Activated naive CD8-positive, alpha-beta T cell treated with anti-CD3 and anti-CD28 coated beads, Interleukin-2, amount 10 ng/mL, durations not matched to agents 7 days and 5 days (primary cell): Measurements from ENCODE around the gene BCR. TPM values are rescaled to one million over a fixed set of nuclear protein-coding genes. Genes with fewer than 3 reads are reported as not detected.
"Not testable (repeated sequence)": the region's sequence is repeated elsewhere in the genome, so short reads cannot be mapped to it uniquely, and the experiment has no call there.

Experiments used
- ATAC-seq: fragments of 150-1000 bp; cut with Tn5 transposase; one replicate; pipeline ENCODE4 v1.10.0; 2021; ENCODE audit warnings: low read depth, moderate library complexity
- POLR2A ChIA-PET: fragments of 350-600 bp; sonication (Branson Sonifier 250); formaldehyde crosslinking; loops from one replicate; lab custom pipeline; 2021; ENCODE audit warnings: antibody characterized with exemption; lab: Charles Lee
- DNase-seq: peaks from one replicate; pipeline ENCODE4 v3.0.0; 2021
- H3K27ac Mint-ChIP-seq: one replicate; pipeline ENCODE4 v1.8.0; 2022; ENCODE audit warnings: mild to moderate bottlenecking, mixed read lengths
- H3K27me3 Mint-ChIP-seq: one replicate; pipeline ENCODE4 v1.8.0; 2022; ENCODE audit warnings: mild to moderate bottlenecking, moderate library complexity, mixed read lengths
- H3K36me3 Mint-ChIP-seq: one replicate; pipeline ENCODE4 v1.8.0; 2021; ENCODE audit warnings: mild to moderate bottlenecking, mixed read lengths
- H3K4me1 Mint-ChIP-seq: one replicate; pipeline ENCODE4 v1.8.0; 2021; ENCODE audit warnings: mixed read lengths
- H3K4me3 Mint-ChIP-seq: one replicate; pipeline ENCODE4 v1.8.0; 2022; ENCODE audit warnings: mild to moderate bottlenecking, moderate library complexity, mixed read lengths
- H3K9me3 Mint-ChIP-seq: one replicate; pipeline ENCODE4 v1.8.0; 2021; ENCODE audit warnings: mixed read lengths
- total RNA-seq, 2 experiments: library from RNA; stranded (reverse); gene quantifications; one replicate each; pipeline ENCODE4 v1.2.3, GENCODE V29; 2021

Gene BCR
- total RNA-seq, 2 experiments from 2014 or later = 36.2 to 39.2 TPM

GRCh38 chr22:23325183-23325582, 144.9 kb downstream of the BCR start:
- Mint-ChIP-seq H3K4me3 (no peak overlapping the region), H3K4me1 (no peaks in the 10 kb centered on the region), H3K36me3 (no peaks in the 10 kb centered on the region), H3K9me3 (no peaks in the 10 kb centered on the region), H3K27ac (no peak overlapping the region), H3K27me3 (peaks cover 9% of the 10 kb centered on the region)
- no peak for ATAC-seq
- POLR2A ChIA-PET = no interaction called here
- no peak for DNase-seq

GRCh38 chr22:23333822-23334221, 153.5 kb downstream of the BCR start:
- DNase-seq, H3K36me3 Mint-ChIP-seq, H3K4me1 Mint-ChIP-seq, ATAC-seq, H3K27me3 Mint-ChIP-seq, H3K9me3 Mint-ChIP-seq, H3K27ac Mint-ChIP-seq, POLR2A ChIA-PET, H3K4me3 Mint-ChIP-seq: not testable (repeated sequence)

GRCh38 chr22:23337672-23338071, 157.4 kb downstream of the BCR start:
- peaks cover 15% of the 10 kb centered on the region for H3K27me3 Mint-ChIP-seq
- DNase-seq, ATAC-seq, POLR2A ChIA-PET, H3K4me1 Mint-ChIP-seq, H3K36me3 Mint-ChIP-seq, H3K4me3 Mint-ChIP-seq, H3K27ac Mint-ChIP-seq, H3K9me3 Mint-ChIP-seq: not testable (repeated sequence)

- H3K36me3 Mint-ChIP-seq, H3K4me3 Mint-ChIP-seq, POLR2A ChIA-PET, H3K9me3 Mint-ChIP-seq, H3K27ac Mint-ChIP-seq, H3K4me1 Mint-ChIP-seq, ATAC-seq, DNase-seq: not testable (repeated sequence)
- H3K27me3 Mint-ChIP-seq = peaks cover 15% of the 10 kb centered on the region
These were observed 161.8 kb downstream of the BCR start for GRCh38 chr22:23341942-23342695.

- ATAC-seq (no peak), DNase-seq (no peak)
- H3K36me3 Mint-ChIP-seq = no peaks in the 10 kb centered on the region
- no peak overlapping the region for H3K4me3 Mint-ChIP-seq
- no peaks in the 10 kb centered on the region for H3K9me3 Mint-ChIP-seq
- no peak overlapping the region for H3K27ac Mint-ChIP-seq
- peaks cover 32% of the 10 kb centered on the region for H3K27me3 Mint-ChIP-seq
- POLR2A ChIA-PET = no interaction called here
- H3K4me1 Mint-ChIP-seq = peaks cover 10% of the 10 kb centered on the region
These were observed 171.0 kb downstream of the BCR start for GRCh38 chr22:23351321-23351720.

- no peaks in the 10 kb centered on the region for H3K9me3 Mint-ChIP-seq
- H3K4me1 Mint-ChIP-seq = peaks cover 10% of the 10 kb centered on the region
- peaks cover 38% of the 10 kb centered on the region for H3K27me3 Mint-ChIP-seq
- POLR2A ChIA-PET = no interaction called here
- DNase-seq (no peak), ATAC-seq (peak; percentile 72)
- H3K27ac Mint-ChIP-seq = no peak overlapping the region
- H3K36me3 Mint-ChIP-seq = no peaks in the 10 kb centered on the region
- peak overlapping the region; percentile 21 for H3K4me3 Mint-ChIP-seq
These were observed 172.7 kb downstream of the BCR start for GRCh38 chr22:23353004-23353403.

- Mint-ChIP-seq H3K27ac (no peak overlapping the region), H3K36me3 (no peaks in the 10 kb centered on the region), H3K27me3 (peaks cover 33% of the 10 kb centered on the region), H3K4me3 (no peak overlapping the region), H3K4me1 (peaks cover 13% of the 10 kb centered on the region), H3K9me3 (no peaks in the 10 kb centered on the region)
- POLR2A ChIA-PET = no interaction called here
- DNase-seq (no peak), ATAC-seq (no peak)
These were observed 173.4 kb downstream of the BCR start for GRCh38 chr22:23353696-23354095.

- Mint-ChIP-seq H3K36me3 (no peaks in the 10 kb centered on the region), H3K9me3 (no peaks in the 10 kb centered on the region), H3K4me1 (peaks cover 13% of the 10 kb centered on the region), H3K4me3 (no peak overlapping the region), H3K27ac (no peak overlapping the region), H3K27me3 (peaks cover 21% of the 10 kb centered on the region)
- POLR2A ChIA-PET = no interaction called here
- DNase-seq = no peak
- no peak for ATAC-seq
These were observed 175.8 kb downstream of the BCR start for GRCh38 chr22:23356094-23356493.

GRCh38 chr22:23357053-23357452, 176.7 kb downstream of the BCR start:
- ATAC-seq = no peak
- peaks cover 21% of the 10 kb centered on the region for H3K27me3 Mint-ChIP-seq
- POLR2A ChIA-PET = no interaction called here
- no peaks in the 10 kb centered on the region for H3K36me3 Mint-ChIP-seq
- H3K9me3 Mint-ChIP-seq = no peaks in the 10 kb centered on the region
- H3K4me3 Mint-ChIP-seq = no peak overlapping the region
- H3K4me1 Mint-ChIP-seq = peaks cover 13% of the 10 kb centered on the region
- no peak for DNase-seq
- H3K27ac Mint-ChIP-seq = no peak overlapping the region

- Mint-ChIP-seq H3K9me3 (peaks cover 4% of the 10 kb centered on the region), H3K27me3 (peaks cover 19% of the 10 kb centered on the region), H3K4me1 (peaks cover 2% of the 10 kb centered on the region), H3K4me3 (no peak overlapping the region), H3K27ac (no peak overlapping the region), H3K36me3 (no peaks in the 10 kb centered on the region)
- ATAC-seq (no peak), DNase-seq (no peak)
- POLR2A ChIA-PET = no interaction called here
These were observed 179.3 kb downstream of the BCR start for GRCh38 chr22:23359583-23360123.

GRCh38 chr22:23361676-23362075, 181.4 kb downstream of the BCR start:
- Mint-ChIP-seq H3K27me3 (peaks cover 25% of the 10 kb centered on the region), H3K27ac (no peak overlapping the region), H3K36me3 (no peaks in the 10 kb centered on the region), H3K4me1 (peaks cover 2% of the 10 kb centered on the region), H3K4me3 (no peak overlapping the region), H3K9me3 (peaks cover 4% of the 10 kb centered on the region)
- ATAC-seq (no peak), DNase-seq (no peak)
- POLR2A ChIA-PET = no interaction called here

GRCh38 chr22:23363683-23364082, 183.4 kb downstream of the BCR start:
- peaks cover 41% of the 10 kb centered on the region for H3K27me3 Mint-ChIP-seq
- DNase-seq = no peak
- POLR2A ChIA-PET = interaction anchor here (0.6 kb wide), 2 partner anchors 354 to 411 kb away, joined by 3 to 6 read pairs; no protein-coding TSS in a partner anchor
- H3K4me1 Mint-ChIP-seq = no peaks in the 10 kb centered on the region
- H3K36me3 Mint-ChIP-seq = no peaks in the 10 kb centered on the region
- peaks cover 4% of the 10 kb centered on the region for H3K9me3 Mint-ChIP-seq
- no peak for ATAC-seq
- H3K4me3 Mint-ChIP-seq = no peak overlapping the region
- H3K27ac Mint-ChIP-seq = no peak overlapping the region

GRCh38 chr22:23364389-23364788, 184.1 kb downstream of the BCR start:
- peaks cover 42% of the 10 kb centered on the region for H3K27me3 Mint-ChIP-seq
- no peaks in the 10 kb centered on the region for H3K4me1 Mint-ChIP-seq
- no peak overlapping the region for H3K27ac Mint-ChIP-seq
- no peaks in the 10 kb centered on the region for H3K36me3 Mint-ChIP-seq
- H3K4me3 Mint-ChIP-seq = no peak overlapping the region
- peaks cover 4% of the 10 kb centered on the region for H3K9me3 Mint-ChIP-seq
- DNase-seq (no peak), ATAC-seq (no peak)
- POLR2A ChIA-PET = interaction anchor here (0.6 kb wide), 1 partner anchor 411 kb away, joined by 3 read pairs; no protein-coding TSS in a partner anchor

- Mint-ChIP-seq H3K36me3 (no peaks in the 10 kb centered on the region), H3K4me1 (no peaks in the 10 kb centered on the region), H3K9me3 (peaks cover 4% of the 10 kb centered on the region), H3K4me3 (no peak overlapping the region), H3K27ac (no peak overlapping the region), H3K27me3 (peaks cover 47% of the 10 kb centered on the region)
- ATAC-seq (no peak), DNase-seq (no peak)
- POLR2A ChIA-PET = no interaction called here
These were observed 185.2 kb downstream of the BCR start for GRCh38 chr22:23365524-23365923.
